GM19351 (cell line): Measurements from ENCODE around the gene ALKBH5.

Experiments
- ATAC-seq: cut with Tn5 transposase; IDR thresholded peaks from one replicate; pipeline ENCODE4 v1.9.1; 2021; ENCODE audit warnings: mild to moderate bottlenecking, moderate library complexity; ENCODE audit not compliant: unreplicated experiment

The ALKBH5 gene

GRCh38 chr17:18257268-18257981 is 73.8 kb downstream of the ALKBH5 start:
- ATAC-seq: no peak

- no peak for ATAC-seq
These were observed 74.3 kb downstream of the ALKBH5 start for GRCh38 chr17:18257982-18258355.

GRCh38 chr17:18258356-18259038 is 74.9 kb downstream of the ALKBH5 start, which contains the start of gene FLII:
TSS of gene FLII (minus strand) at chr17:18258738. CDS start at chr17:18258690, 48 bp downstream.
- no peak for ATAC-seq
